SK-N-SH (cell line): ENCODE measurements around the gene GNS. TPM values are rescaled to one million over a fixed set of nuclear protein-coding genes. Genes with fewer than 3 reads are reported as not detected.
"Not testable (repeated sequence)": the region's sequence is repeated elsewhere in the genome, so short reads cannot be mapped to it uniquely, and the experiment has no call there.

ENCODE experiments used
- CTCF ChIA-PET: fragments of 300-600, 350-600 bp; formaldehyde crosslinking; extraction: SDS; loops from one replicate; lab custom pipeline; 2021; lab: Yijun Ruan, JAX
- POLR2A ChIA-PET: fragments of 350-600 bp; sonication (Branson Sonifier 250); formaldehyde crosslinking; extraction: SDS; loops from one replicate; lab custom pipeline; 2020; ENCODE audit warnings: antibody characterized with exemption, inconsistent platforms; lab: Yijun Ruan, JAX
- DNase-seq: peaks from one replicate; pipeline ENCODE4 v3.0.0; 2012
- H2AFZ ChIP-seq: fragments of 200-600 bp; sonication (generic); 2 replicates; pipeline ENCODE4 v1.8.1; 2016; ENCODE audit warnings: antibody characterized with exemption, mild to moderate bottlenecking, low read depth
- H3F3A ChIP-seq: fragments of 200-600 bp; sonication (generic); replicated peaks from 2 replicates; pipeline ENCODE3; 2016; ENCODE audit warnings: antibody characterized with exemption, mild to moderate bottlenecking; ENCODE audit not compliant: insufficient read depth
- H3K27ac ChIP-seq, 2 experiments: fragments of 200-500 bp in 1 of 2; fragments of 200-600 bp in 1 of 2; sonication (Bioruptor generic) in 1 of 2; sonication (generic), shearing (Covaris generic) in 1 of 2; 2 replicates each; pipeline versions ENCODE4 v1.5.1 to v1.6.1; 2014 to 2016; ENCODE audit warnings: low read depth in 2 of 2, inconsistent platforms in 1 of 2, low read length in 1 of 2, mild to moderate bottlenecking in 1 of 2, mixed read lengths in 1 of 2
- H3K27me3 ChIP-seq: fragments of 200-600 bp; sonication (generic), shearing (Covaris generic); 2 replicates; pipeline ENCODE4 v1.6.1; 2016; ENCODE audit warnings: mixed run types; ENCODE audit not compliant: insufficient read depth
- H3K36me3 ChIP-seq, 2 experiments: fragments of 200-500 bp in 1 of 2; fragments of 200-600 bp in 1 of 2; sonication (Bioruptor generic) in 1 of 2; sonication (generic) in 1 of 2; replicated peaks in 1 of 2; 2 replicates each; pipeline versions ENCODE3 to v1.5.1; 2014 to 2016; ENCODE audit warnings: low read length in 1 of 2, mild to moderate bottlenecking in 1 of 2; ENCODE audit not compliant: insufficient read depth in 2 of 2, control insufficient read depth in 1 of 2
- H3K4me1 ChIP-seq, 2 experiments: fragments of 200-500 bp in 1 of 2; fragments of 200-600 bp in 1 of 2; sonication (Bioruptor generic) in 1 of 2; sonication (generic), shearing (Covaris generic) in 1 of 2; 2 replicates each; pipeline versions ENCODE4 v1.5.1 to v1.6.1; 2014 to 2016; ENCODE audit warnings: low read depth in 1 of 2, low read length in 1 of 2, mixed run types in 1 of 2; ENCODE audit not compliant: insufficient read depth in 2 of 2, control insufficient read depth in 1 of 2
- H3K4me2 ChIP-seq: fragments of 200-600 bp; sonication (generic), shearing (Covaris generic); 2 replicates; pipeline ENCODE4 v1.6.1; 2017; ENCODE audit warnings: mixed run types
- H3K4me3 ChIP-seq, 2 experiments: fragments of 200-500 bp in 1 of 2; fragments of 200-600 bp in 1 of 2; sonication (Bioruptor generic) in 1 of 2; sonication (generic), shearing (Covaris generic) in 1 of 2; 2 replicates each; pipeline versions ENCODE4 v1.5.1 to v1.8.1; 2014 to 2016; ENCODE audit warnings: low read depth in 2 of 2, inconsistent platforms in 1 of 2, low read length in 1 of 2, mild to moderate bottlenecking in 1 of 2, mixed read lengths in 1 of 2, moderate library complexity in 1 of 2
- H3K79me2 ChIP-seq: fragments of 200-600 bp; sonication (generic); 2 replicates; pipeline ENCODE4 v1.8.1; 2017; ENCODE audit warnings: mild to moderate bottlenecking; ENCODE audit not compliant: insufficient read depth
- H3K9ac ChIP-seq: fragments of 200-600 bp; sonication (generic); 2 replicates; pipeline ENCODE4 v1.6.1; 2017; ENCODE audit warnings: mixed run types
- H3K9me2 ChIP-seq: fragments of 200-600 bp; sonication (generic); 2 replicates; pipeline ENCODE4 v1.6.1; 2017; ENCODE audit warnings: mixed run types
- H3K9me3 ChIP-seq: fragments of 200-600 bp; sonication (generic); 2 replicates; pipeline ENCODE4 v1.6.1; 2017; ENCODE audit warnings: mixed run types, mild to moderate bottlenecking, moderate library complexity
- H4K20me1 ChIP-seq: fragments of 200-600 bp; sonication (generic); 2 replicates; pipeline ENCODE4 v1.6.1; 2017; ENCODE audit warnings: mild to moderate bottlenecking, mixed run types; ENCODE audit not compliant: insufficient read depth
- CHD2 ChIP-seq: fragments of 150-350 bp; IDR thresholded peaks from 2 replicates; pipeline ENCODE4 v1.6.1; 2018; ENCODE audit warnings: low read length; ENCODE audit not compliant: partially characterized antibody
- CTCF ChIP-seq: fragments of 200-600 bp; sonication (generic); IDR thresholded peaks from 2 replicates; pipeline ENCODE4 v1.6.1; 2017; ENCODE audit warnings: antibody characterized with exemption, mild to moderate bottlenecking, moderate library complexity
- ELF1 ChIP-seq: IDR thresholded peaks from 2 replicates; pipeline ENCODE4 v1.4.0; 2012
- EP300 ChIP-seq, 2 experiments: IDR thresholded peaks; 2 replicates each; pipeline versions ENCODE4 v1.4.0 to v1.6.1; 2012; ENCODE audit warnings: borderline replicate concordance in 1 of 2, low read depth in 1 of 2, low read length in 1 of 2
- FOSL2 ChIP-seq: IDR thresholded peaks from 2 replicates; pipeline ENCODE4 v1.4.0; 2012; ENCODE audit warnings: low read depth, mild to moderate bottlenecking, moderate library complexity, borderline replicate concordance
- FOXJ3 ChIP-seq: sonication (generic); formaldehyde crosslinking; IDR thresholded peaks from 2 replicates; pipeline ENCODE4 v1.5.1; 2020; ENCODE audit warnings: mild to moderate bottlenecking, missing genetic modification reagents
- FOXM1 ChIP-seq: IDR thresholded peaks from 2 replicates; pipeline ENCODE4 v1.4.0; 2012; ENCODE audit warnings: low read depth, mild to moderate bottlenecking
- GABPA ChIP-seq: IDR thresholded peaks from 2 replicates; pipeline ENCODE4 v1.4.0; 2012; ENCODE audit warnings: low read depth, mild to moderate bottlenecking
- JUND ChIP-seq: IDR thresholded peaks from 2 replicates; pipeline ENCODE4 v1.4.0; 2012
- MXI1 ChIP-seq: IDR thresholded peaks from 2 replicates; pipeline ENCODE4 v1.6.1; 2012; ENCODE audit warnings: mild to moderate bottlenecking, low read depth, low read length, improper control_type of control experiment
- NFIC ChIP-seq: IDR thresholded peaks from 2 replicates; pipeline ENCODE4 v1.4.0; 2012; ENCODE audit warnings: borderline replicate concordance
- NRF1 ChIP-seq: IDR thresholded peaks from 2 replicates; pipeline ENCODE4 v1.6.1; 2012; ENCODE audit warnings: low read depth, mild to moderate bottlenecking, low read length
- POLR2AphosphoS5 ChIP-seq: IDR thresholded peaks from 2 replicates; pipeline ENCODE4 v1.6.1; 2012; ENCODE audit warnings: low read depth, low read length
- SMC3 ChIP-seq: IDR thresholded peaks from 2 replicates; pipeline ENCODE4 v1.6.1; 2012; ENCODE audit warnings: low read depth, low read length, improper control_type of control experiment
- TAF1 ChIP-seq: IDR thresholded peaks from 2 replicates; pipeline ENCODE4 v1.6.1; 2012; ENCODE audit warnings: low read depth, mild to moderate bottlenecking, low read length, moderate library complexity, borderline replicate concordance
- TCF12 ChIP-seq: IDR thresholded peaks from 2 replicates; pipeline ENCODE4 v1.4.0; 2012
- USF2 ChIP-seq: fragments of 150-350 bp; IDR thresholded peaks from 2 replicates; pipeline ENCODE4 v1.6.1; 2017; ENCODE audit warnings: antibody characterized with exemption, low read length, low read depth, borderline replicate concordance
- YY1 ChIP-seq: IDR thresholded peaks from 2 replicates; pipeline ENCODE4 v1.4.0; 2012; ENCODE audit warnings: low read depth, mild to moderate bottlenecking
- ZBTB33 ChIP-seq: IDR thresholded peaks from 2 replicates; pipeline ENCODE4 v1.4.0; 2012; ENCODE audit warnings: low read depth, borderline replicate concordance
- WGBS: methylation state at CpG from one replicate; pipeline ENCODE4 v1.1.6; 2017; ENCODE audit warnings: low lambda C conversion rate; 5-methylcytosine and 5-hydroxymethylcytosine counted together
- polyA plus RNA-seq, 3 experiments: library from polyadenylated mRNA; depleted of rRNA; stranded (reverse); fragments of >200 nt; gene quantifications; 2 replicates each; pipeline ENCODE4 v1.2.3, GENCODE V29; 2012

GNS gene
- polyA plus RNA-seq, 1 of the 3 experiments (the other 2 are of a cell fraction) = 74.8 TPM

- no peak overlapping the region for H2AFZ ChIP-seq
- H3K9me2 ChIP-seq = no peaks in the 10 kb centered on the region
- ChIA-PET POLR2A (no interaction called here), CTCF (interaction anchor here (0.6 to 4.0 kb wide), 6 partner anchors 8 to 252 kb away, joined by 3 to 31 read pairs (median 4); partner anchors contain the start of gene RASSF3)
- H3K4me2 ChIP-seq = no peak overlapping the region
- H3K27me3 ChIP-seq = no peaks in the 10 kb centered on the region
- H3K9me3 ChIP-seq = no peaks in the 10 kb centered on the region
- H3K9ac ChIP-seq = no peak overlapping the region
- H3F3A ChIP-seq = peaks cover 11% of the 10 kb centered on the region
- no peaks in the 10 kb centered on the region for H3K79me2 ChIP-seq
- WGBS = 97% methylated on average over 6 of the region's 6 CpGs
- H4K20me1 ChIP-seq = no peaks in the 10 kb centered on the region
- TF ChIP-seq ZBTB33 = no peak
- DNase-seq = no peak
- peaks cover 7 to 28% of the 10 kb centered on the region in 2 experiments for H3K36me3 ChIP-seq
- no peak overlapping the region; a peak in 1 of 4 replicates for H3K27ac ChIP-seq
- peaks cover 3 to 15% of the 10 kb centered on the region in 2 experiments; a peak in 1 of 4 replicates for H3K4me1 ChIP-seq
- no peak overlapping the region for H3K4me3 ChIP-seq
Measured at GRCh38 chr12:64691227-64691794, 67.9 kb downstream of the GNS start.

GRCh38 chr12:64690236-64690635, 69.0 kb downstream of the GNS start:
- DNase-seq, H3K4me2 ChIP-seq, H3K9me3 ChIP-seq, H3K27ac ChIP-seq, H3K9ac ChIP-seq, H2AFZ ChIP-seq, H3K27me3 ChIP-seq, H3K9me2 ChIP-seq, H4K20me1 ChIP-seq, H3K4me3 ChIP-seq, H3K79me2 ChIP-seq, POLR2A ChIA-PET: not testable (repeated sequence)
- Histone ChIP-seq H3F3A (peaks cover 11% of the 10 kb centered on the region), H3K36me3 (peaks cover 11 to 34% of the 10 kb centered on the region in 2 experiments), H3K4me1 (peaks cover 3 to 15% of the 10 kb centered on the region in 2 experiments; a peak in 1 of 4 replicates)
- CTCF ChIA-PET = interaction anchor here (1.9 to 4.0 kb wide), 3 partner anchors 8 to 141 kb away, joined by 4 to 31 read pairs (median 15); no protein-coding TSS in a partner anchor
- 98% methylated on average over 6 of the region's 6 CpGs for WGBS

- peaks cover 5 to 37% of the 10 kb centered on the region in 2 experiments for H3K36me3 ChIP-seq
- no peaks in the 10 kb centered on the region for H4K20me1 ChIP-seq
- TF ChIP-seq CTCF (no peak), FOXM1 (no peak), POLR2AphosphoS5 (no peak), NFIC (no peak), TAF1 (no peak), ELF1 (no peak), NRF1 (no peak), FOXJ3 (CRISPR knock-in tag) (no peak), JUND (no peak), USF2 (no peak), CHD2 (no peak), FOSL2 (no peak), TCF12 (no peak), YY1 (no peak), SMC3 (no peak), EP300 (IDR thresholded peaks at IDR 0.05; ENCODE audit: borderline replicate concordance in 1 of 2, low read depth in 1 of 2, low read length in 1 of 2) (no peak), MXI1 (no peak), GABPA (no peak)
- H2AFZ ChIP-seq = no peak overlapping the region
- H3F3A ChIP-seq = peaks cover 8% of the 10 kb centered on the region
- no peak for DNase-seq
- no peaks in the 10 kb centered on the region for H3K27me3 ChIP-seq
- WGBS = 95% methylated on average over 7 of the region's 7 CpGs
- ChIA-PET POLR2A (no interaction called here), CTCF (interaction anchor here (0.8 to 4.0 kb wide), 7 partner anchors 9 to 140 kb away, joined by 3 to 31 read pairs (median 4); no protein-coding TSS in a partner anchor)
- no peaks in the 10 kb centered on the region for H3K9me2 ChIP-seq
- no peaks in the 10 kb centered on the region for H3K9me3 ChIP-seq
- peaks cover 3 to 15% of the 10 kb centered on the region in 2 experiments; a peak in 3 of 4 replicates for H3K4me1 ChIP-seq
- no peak overlapping the region for H3K4me2 ChIP-seq
- no peak overlapping the region for H3K27ac ChIP-seq
- H3K4me3 ChIP-seq = no peak overlapping the region
- H3K79me2 ChIP-seq = peaks cover 5% of the 10 kb centered on the region; the same call in 1 of the 2 replicates
- H3K9ac ChIP-seq = no peak overlapping the region
Measured at GRCh38 chr12:64688715-64689114, 70.5 kb downstream of the GNS start.
